Keratinocyte (primary cell): ENCODE results near the gene HK1. TPM values are rescaled to one million over a fixed set of nuclear protein-coding genes. Genes with fewer than 3 reads are reported as not detected.
"Not testable (repeated sequence)": the region's sequence is repeated elsewhere in the genome, so short reads cannot be mapped to it uniquely, and the experiment has no call there.

Experiments
- DNase-seq: peaks from one replicate; pipeline ENCODE4 v3.0.0-alpha.2; 2011; ENCODE audit warnings: low read depth, missing footprints, low spot score
- FAIRE-seq: peaks from 2 replicates; lab custom pipeline; 2011; peaks lifted over from hg19 to GRCh38; lab: Jason Lieb, UNC
- H2AFZ ChIP-seq: 2 replicates; pipeline ENCODE4 v1.6.0; 2012; ENCODE audit warnings: low read length, control low read depth, inconsistent platforms; ENCODE audit not compliant: control insufficient read depth
- H3K27ac ChIP-seq: 2 replicates; pipeline ENCODE4 v1.5.1; 2011; ENCODE audit warnings: low read length; ENCODE audit not compliant: control insufficient read depth, insufficient read depth
- H3K27me3 ChIP-seq: 3 replicates; pipeline ENCODE4 v1.6.0; 2011; ENCODE audit warnings: low read length; ENCODE audit not compliant: control insufficient read depth, insufficient read depth; ENCODE audit errors: extremely low read depth
- H3K36me3 ChIP-seq, 2 experiments: 2 replicates in 1 of 2; 3 replicates in 1 of 2; pipeline ENCODE4 v1.5.1; 2011; ENCODE audit warnings: low read length in 2 of 2, mild to moderate bottlenecking in 1 of 2; ENCODE audit not compliant: control insufficient read depth in 2 of 2, insufficient read depth in 2 of 2; ENCODE audit errors: extremely low read depth in 1 of 2
- H3K4me1 ChIP-seq: 3 replicates; pipeline ENCODE4 v1.5.1; 2011; ENCODE audit warnings: low read length; ENCODE audit not compliant: control insufficient read depth, insufficient read depth; ENCODE audit errors: extremely low read depth
- H3K4me2 ChIP-seq: 3 replicates; pipeline ENCODE4 v1.6.0; 2011; ENCODE audit warnings: low read depth, low read length; ENCODE audit not compliant: control insufficient read depth, insufficient read depth; ENCODE audit errors: extremely low read depth
- H3K4me3 ChIP-seq, 3 experiments: fragments of 200-600 bp in 1 of 3; sonication (generic) in 1 of 3; 2 replicates in 2 of 3; 3 replicates in 1 of 3; pipeline ENCODE4 v1.5.1; 2011 to 2016; ENCODE audit warnings: low read length in 3 of 3, mild to moderate bottlenecking in 3 of 3, control low read depth in 2 of 3, inconsistent platforms in 1 of 3, low read depth in 1 of 3, mixed read lengths in 1 of 3, mixed run types in 1 of 3, moderate library complexity in 1 of 3; ENCODE audit not compliant: control insufficient read depth in 2 of 3, insufficient read depth in 2 of 3; ENCODE audit errors: extremely low read depth in 1 of 3
- H3K79me2 ChIP-seq: 2 replicates; pipeline ENCODE4 v1.6.0; 2012; ENCODE audit warnings: low read length; ENCODE audit not compliant: control insufficient read depth, insufficient read depth
- H3K9ac ChIP-seq: 3 replicates; pipeline ENCODE4 v1.6.0; 2011; ENCODE audit warnings: low read length; ENCODE audit not compliant: control insufficient read depth, insufficient read depth; ENCODE audit errors: extremely low read depth
- H3K9me1 ChIP-seq: 3 replicates; pipeline ENCODE4 v1.6.0; 2011; ENCODE audit warnings: low read length; ENCODE audit not compliant: control insufficient read depth, insufficient read depth; ENCODE audit errors: extremely low read depth
- H3K9me3 ChIP-seq: 2 replicates; pipeline ENCODE4 v1.5.1; 2012; ENCODE audit warnings: low read depth, low read length; ENCODE audit not compliant: control insufficient read depth
- H4K20me1 ChIP-seq: 3 replicates; pipeline ENCODE4 v1.6.0; 2011; ENCODE audit warnings: low read length; ENCODE audit not compliant: control insufficient read depth, insufficient read depth; ENCODE audit errors: extremely low read depth
- CTCF ChIP-seq, 3 experiments: IDR thresholded peaks in 1 of 3; conservative IDR thresholded peaks in 1 of 3; optimal IDR thresholded peaks in 1 of 3; 2 replicates in 2 of 3; 3 replicates in 1 of 3; pipeline versions ENCODE3 to v1.5.1; 2011; ENCODE audit warnings: low read length in 3 of 3, mild to moderate bottlenecking in 3 of 3, moderate library complexity in 2 of 3, control low read depth in 1 of 3, inconsistent platforms in 1 of 3; ENCODE audit not compliant: insufficient read depth in 2 of 3; ENCODE audit errors: extremely low read depth in 1 of 3
- EZH2 ChIP-seq: IDR thresholded peaks from one replicate; pipeline ENCODE4 v1.6.1; 2012; ENCODE audit warnings: inconsistent platforms, mild to moderate bottlenecking, low read length, moderate library complexity
- dilution Hi-C: fragments of 300-500 bp; cut with MboI; formaldehyde crosslinking; loops from one replicate; pipeline ENCODE4 v1.7.0; 2020; ENCODE audit warnings: low sequenced_read_pairs; ENCODE audit not compliant: extremely low pct_ligation_motif_present
- polyA plus RNA-seq, 5 experiments: library from polyadenylated mRNA; depleted of rRNA in 3 of 5; stranded (reverse) in 3 of 5; stranded (forward) in 1 of 5; unstranded in 1 of 5; fragments of >200 nt; gene quantifications; 1 replicate in 1 of 5; 2 replicates in 3 of 5; 3 replicates in 1 of 5; pipeline versions ENCODE4 v1.2.1 to v1.2.3, GENCODE V29; 2011 to 2012; ENCODE audit warnings: missing spikeins in 2 of 5, low read depth in 1 of 5, low replicate concordance in 1 of 5

HK1 gene
- polyA plus RNA-seq, 1 donor (not counting 4 experiments of a cell fraction or from before 2014, with no cell fraction given): 106 TPM

GRCh38 chr10:69250041-69250440, 28.3 kb upstream of the HK1 start:
- no peak for TF ChIP-seq EZH2
- no peak for TF ChIP-seq CTCF (optimal IDR thresholded peaks at IDR 0.05 in 1 of 3, IDR thresholded peaks at IDR 0.05 in 1 of 3, conservative IDR thresholded peaks at IDR 0.05 in 1 of 3; ENCODE audit: extremely low read depth in 1 of 3, insufficient read depth in 2 of 3, low read length in 3 of 3)
- Histone ChIP-seq H3K27ac (no peak overlapping the region), H3K4me2 (no peak overlapping the region), H3K9me1 (no peaks in the 10 kb centered on the region), H2AFZ (no peak overlapping the region), H3K4me1 (no peaks in the 10 kb centered on the region), H3K9me3 (no peaks in the 10 kb centered on the region), H4K20me1 (no peaks in the 10 kb centered on the region), H3K36me3 (no peaks in the 10 kb centered on the region), H3K27me3 (no peaks in the 10 kb centered on the region), H3K9ac (no peak overlapping the region), H3K79me2 (no peaks in the 10 kb centered on the region), H3K4me3 (no peak overlapping the region)
- dilution Hi-C loops: no loop called here
- no peak for FAIRE-seq
- DNase-seq: no peak

DNA sequence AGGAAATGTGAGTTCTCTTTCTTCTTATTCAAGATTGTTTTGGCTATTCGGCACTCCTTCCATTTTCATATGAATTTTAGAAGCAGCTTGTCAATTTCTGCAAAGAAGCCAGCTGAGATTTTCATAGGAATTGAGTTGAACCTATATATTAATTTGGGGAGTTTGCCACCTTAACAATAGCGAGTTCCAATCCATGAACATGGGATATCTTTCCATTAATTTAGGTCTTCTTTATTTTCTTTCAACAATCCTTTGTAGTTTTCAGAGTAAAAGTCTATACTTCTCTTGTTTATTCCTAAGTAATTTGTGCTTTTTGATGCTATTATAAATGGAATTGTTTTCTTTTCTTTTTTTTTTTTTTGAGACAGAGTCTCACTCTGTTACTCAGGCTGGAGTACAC, 26.9 kb upstream of the HK1 start:
- H4K20me1 ChIP-seq, dilution Hi-C loops, H3K9me3 ChIP-seq, H3K9ac ChIP-seq, H3K9me1 ChIP-seq, H3K36me3 ChIP-seq, H3K27ac ChIP-seq, H3K4me1 ChIP-seq, H3K4me2 ChIP-seq, H3K27me3 ChIP-seq, H3K4me3 ChIP-seq, H3K79me2 ChIP-seq, DNase-seq, H2AFZ ChIP-seq, FAIRE-seq: not testable (repeated sequence)

- FAIRE-seq (no peak), DNase-seq (no peak)
- Histone ChIP-seq H3K27me3 (no peaks in the 10 kb centered on the region), H3K36me3 (no peaks in the 10 kb centered on the region), H3K9me3 (no peaks in the 10 kb centered on the region), H3K9me1 (no peaks in the 10 kb centered on the region), H4K20me1 (no peaks in the 10 kb centered on the region), H3K27ac (no peak overlapping the region), H3K4me3 (no peak overlapping the region), H3K4me1 (no peaks in the 10 kb centered on the region), H2AFZ (no peak overlapping the region), H3K79me2 (no peaks in the 10 kb centered on the region), H3K4me2 (no peak overlapping the region), H3K9ac (no peak overlapping the region)
- TF ChIP-seq CTCF (optimal IDR thresholded peaks at IDR 0.05 in 1 of 3, IDR thresholded peaks at IDR 0.05 in 1 of 3, conservative IDR thresholded peaks at IDR 0.05 in 1 of 3; ENCODE audit: extremely low read depth in 1 of 3, insufficient read depth in 2 of 3, low read length in 3 of 3) (no peak), EZH2 (no peak)
- dilution Hi-C loops: no loop called here
Observed at GRCh38 chr10:69253171-69253570, 25.1 kb upstream of the HK1 start.
